WTC11 (cell line): ENCODE results near the gene SMIM10L2A. TPM values are rescaled to one million over a fixed set of nuclear protein-coding genes. Genes with fewer than 3 reads are reported as not detected.

Experiments used
- ATAC-seq: fragments of 200-7000 bp; cut with Tn5 transposase; 2 replicates; pipeline ENCODE4 v1.10.0; 2021; ENCODE audit warnings: mild to moderate bottlenecking, moderate library complexity
- CTCF ChIA-PET: fragments of 300-600 bp; sonication (Branson Sonifier 250); formaldehyde crosslinking; loops from one replicate; lab custom pipeline; 2021; ENCODE audit warnings: antibody characterized with exemption; lab: Charles Lee
- POLR2A ChIA-PET: fragments of 350-600 bp; sonication (Branson Sonifier 250); formaldehyde crosslinking; loops from one replicate; lab custom pipeline; 2021; ENCODE audit warnings: antibody characterized with exemption; lab: Charles Lee
- DNase-seq: peaks from one replicate; pipeline ENCODE4 v3.0.0; 2021; ENCODE audit warnings: low spot score
- H3K27ac Mint-ChIP-seq: 2 replicates; pipeline ENCODE4 v1.8.0; 2021; ENCODE audit warnings: mixed read lengths
- H3K27me3 Mint-ChIP-seq: 2 replicates; pipeline ENCODE4 v1.8.0; 2021; ENCODE audit warnings: low read depth, mild to moderate bottlenecking, moderate library complexity, mixed read lengths
- H3K36me3 Mint-ChIP-seq: 2 replicates; pipeline ENCODE4 v1.8.0; 2021; ENCODE audit warnings: mixed read lengths
- H3K4me1 Mint-ChIP-seq: 2 replicates; pipeline ENCODE4 v1.8.0; 2022; ENCODE audit warnings: mixed read lengths
- H3K4me3 Mint-ChIP-seq: 2 replicates; pipeline ENCODE4 v1.8.0; 2021; ENCODE audit warnings: mild to moderate bottlenecking, moderate library complexity, mixed read lengths
- H3K9me3 Mint-ChIP-seq: 2 replicates; pipeline ENCODE4 v1.8.0; 2021; ENCODE audit warnings: mixed read lengths
- ATF6 ChIP-seq: sonication (generic); formaldehyde crosslinking; IDR thresholded peaks from 2 replicates; pipeline ENCODE4 v1.8.1; 2023; ENCODE audit warnings: mild to moderate bottlenecking, missing genetic modification reagents
- CREB1 ChIP-seq: sonication (generic); formaldehyde crosslinking; IDR thresholded peaks from 2 replicates; pipeline ENCODE4 v1.8.0; 2023; ENCODE audit warnings: mild to moderate bottlenecking, missing genetic modification reagents
- ERG ChIP-seq: fragments of 250-450 bp; sonication (Bioruptor Pico); IDR thresholded peaks from 2 replicates; pipeline ENCODE4 v1.8.0; 2021; ENCODE audit warnings: mild to moderate bottlenecking
- FOXP1 ChIP-seq: sonication (generic); formaldehyde crosslinking; IDR thresholded peaks from 2 replicates; pipeline ENCODE4 v1.8.0; 2022; ENCODE audit warnings: missing genetic modification reagents, mild to moderate bottlenecking, moderate library complexity, borderline replicate concordance
- FOXP4 ChIP-seq: sonication (generic); formaldehyde crosslinking; IDR thresholded peaks from 2 replicates; pipeline ENCODE4 v1.8.0; 2022; ENCODE audit warnings: mild to moderate bottlenecking, missing genetic modification reagents
- GRHL2 ChIP-seq: fragments of 250-450 bp; sonication (Bioruptor Pico); IDR thresholded peaks from 2 replicates; pipeline ENCODE4 v1.8.0; 2022; ENCODE audit warnings: mild to moderate bottlenecking, moderate library complexity; ENCODE audit not compliant: insufficient replicate concordance, severe bottlenecking
- GTF2I ChIP-seq: fragments of 250-450 bp; sonication (Bioruptor Pico); conservative IDR thresholded peaks from 2 replicates; pipeline ENCODE4 v1.4.0; 2021; ENCODE audit warnings: mild to moderate bottlenecking
- IRF2 ChIP-seq: sonication (generic); formaldehyde crosslinking; IDR thresholded peaks from 2 replicates; pipeline ENCODE4 v1.8.0; 2022; ENCODE audit warnings: low read depth, missing genetic modification reagents, borderline replicate concordance
- JAZF1 ChIP-seq: fragments of 250-450 bp; sonication (Bioruptor Pico); IDR thresholded peaks from 2 replicates; pipeline ENCODE4 v1.9.0; 2021; ENCODE audit warnings: moderate library complexity, mild to moderate bottlenecking, inconsistent platforms
- JUN ChIP-seq: sonication (generic); formaldehyde crosslinking; IDR thresholded peaks from 2 replicates; pipeline ENCODE4 v1.8.0; 2023; ENCODE audit warnings: mild to moderate bottlenecking, missing genetic modification reagents
- NR2C2 ChIP-seq: sonication (generic); formaldehyde crosslinking; IDR thresholded peaks from 2 replicates; pipeline ENCODE4 v1.8.0; 2022; ENCODE audit warnings: mild to moderate bottlenecking, missing genetic modification reagents
- OVOL2 ChIP-seq: fragments of 250-450 bp; sonication (Bioruptor Pico); IDR thresholded peaks from 2 replicates; pipeline ENCODE4 v1.9.0; 2021; ENCODE audit warnings: mild to moderate bottlenecking, borderline replicate concordance
- USF1 ChIP-seq: sonication (generic); formaldehyde crosslinking; IDR thresholded peaks from 2 replicates; pipeline ENCODE4 v1.8.0; 2022; ENCODE audit warnings: mild to moderate bottlenecking, missing genetic modification reagents
- ZNF423 ChIP-seq: fragments of 250-450 bp; sonication (Bioruptor Pico); IDR thresholded peaks from 2 replicates; pipeline ENCODE4 v2.1.2; 2022; ENCODE audit warnings: mild to moderate bottlenecking, moderate library complexity
- total RNA-seq: library from RNA; stranded (reverse); gene quantifications from 3 replicates; pipeline ENCODE4 v1.2.3, GENCODE V29; 2021
- TF ChIP-seq, protein P1 (sequence below): sonication (generic); formaldehyde crosslinking; IDR thresholded peaks from 2 replicates; pipeline ENCODE4 v1.8.0; 2023; ENCODE audit warnings: missing genetic modification reagents, mild to moderate bottlenecking, borderline replicate concordance
- TF ChIP-seq, protein P2 (sequence below): fragments of 250-450 bp; sonication (Bioruptor Pico); IDR thresholded peaks from 2 replicates; pipeline ENCODE4 v2.1.2; 2022; ENCODE audit warnings: mild to moderate bottlenecking, moderate library complexity
- TF ChIP-seq, protein P3 (sequence below): fragments of 250-450 bp; sonication (Bioruptor Pico); IDR thresholded peaks from 2 replicates; pipeline ENCODE4 v1.9.0; 2021; ENCODE audit warnings: mild to moderate bottlenecking

The SMIM10L2A gene
- total RNA-seq, 1 experiment from 2014 or later: 4.7 TPM

DNA sequence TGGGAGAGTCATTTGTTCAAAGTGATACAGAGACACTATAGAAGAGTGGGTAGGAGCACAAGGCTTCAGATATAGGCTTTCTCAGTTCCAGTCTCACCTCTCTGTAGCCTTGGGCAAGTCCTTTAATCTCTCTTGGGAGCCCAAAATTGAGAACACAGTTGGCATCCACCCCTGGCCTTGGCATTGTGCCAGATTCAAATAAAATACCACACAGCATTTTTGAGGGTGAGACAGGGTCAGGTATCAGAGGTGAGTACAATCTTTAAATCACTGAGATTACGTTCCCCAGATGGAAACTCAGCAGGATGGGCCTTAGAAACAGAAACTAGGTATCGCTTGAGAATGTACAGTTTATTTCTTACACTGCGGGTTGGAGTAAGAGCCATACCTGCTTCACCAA, 25.2 kb upstream of the SMIM10L2A start:
- H3K4me1 Mint-ChIP-seq: peaks cover 16% of the 10 kb centered on the region
- TF ChIP-seq OVOL2 (CRISPR knock-in tag): no peak
- no peak for TF ChIP-seq GTF2I (CRISPR knock-in tag)
- TF ChIP-seq ATF6: no peak
- no peak for TF ChIP-seq ZNF423
- no peak for TF ChIP-seq ERG (CRISPR knock-in tag)
- no peak for TF ChIP-seq JAZF1 (CRISPR knock-in tag)
- TF ChIP-seq IRF2 (CRISPR knock-in tag): no peak
- TF ChIP-seq, protein P1, sequence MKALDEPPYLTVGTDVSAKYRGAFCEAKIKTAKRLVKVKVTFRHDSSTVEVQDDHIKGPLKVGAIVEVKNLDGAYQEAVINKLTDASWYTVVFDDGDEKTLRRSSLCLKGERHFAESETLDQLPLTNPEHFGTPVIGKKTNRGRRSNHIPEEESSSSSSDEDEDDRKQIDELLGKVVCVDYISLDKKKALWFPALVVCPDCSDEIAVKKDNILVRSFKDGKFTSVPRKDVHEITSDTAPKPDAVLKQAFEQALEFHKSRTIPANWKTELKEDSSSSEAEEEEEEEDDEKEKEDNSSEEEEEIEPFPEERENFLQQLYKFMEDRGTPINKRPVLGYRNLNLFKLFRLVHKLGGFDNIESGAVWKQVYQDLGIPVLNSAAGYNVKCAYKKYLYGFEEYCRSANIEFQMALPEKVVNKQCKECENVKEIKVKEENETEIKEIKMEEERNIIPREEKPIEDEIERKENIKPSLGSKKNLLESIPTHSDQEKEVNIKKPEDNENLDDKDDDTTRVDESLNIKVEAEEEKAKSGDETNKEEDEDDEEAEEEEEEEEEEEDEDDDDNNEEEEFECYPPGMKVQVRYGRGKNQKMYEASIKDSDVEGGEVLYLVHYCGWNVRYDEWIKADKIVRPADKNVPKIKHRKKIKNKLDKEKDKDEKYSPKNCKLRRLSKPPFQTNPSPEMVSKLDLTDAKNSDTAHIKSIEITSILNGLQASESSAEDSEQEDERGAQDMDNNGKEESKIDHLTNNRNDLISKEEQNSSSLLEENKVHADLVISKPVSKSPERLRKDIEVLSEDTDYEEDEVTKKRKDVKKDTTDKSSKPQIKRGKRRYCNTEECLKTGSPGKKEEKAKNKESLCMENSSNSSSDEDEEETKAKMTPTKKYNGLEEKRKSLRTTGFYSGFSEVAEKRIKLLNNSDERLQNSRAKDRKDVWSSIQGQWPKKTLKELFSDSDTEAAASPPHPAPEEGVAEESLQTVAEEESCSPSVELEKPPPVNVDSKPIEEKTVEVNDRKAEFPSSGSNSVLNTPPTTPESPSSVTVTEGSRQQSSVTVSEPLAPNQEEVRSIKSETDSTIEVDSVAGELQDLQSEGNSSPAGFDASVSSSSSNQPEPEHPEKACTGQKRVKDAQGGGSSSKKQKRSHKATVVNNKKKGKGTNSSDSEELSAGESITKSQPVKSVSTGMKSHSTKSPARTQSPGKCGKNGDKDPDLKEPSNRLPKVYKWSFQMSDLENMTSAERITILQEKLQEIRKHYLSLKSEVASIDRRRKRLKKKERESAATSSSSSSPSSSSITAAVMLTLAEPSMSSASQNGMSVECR (CRISPR knock-in tag): no peak
- TF ChIP-seq FOXP4 (CRISPR knock-in tag): no peak
- TF ChIP-seq, all 79 proteins: peak for 0
- no peak for DNase-seq
- Mint-ChIP-seq H3K27ac (no peak overlapping the region), H3K4me3 (no peak overlapping the region), H3K27me3 (no peaks in the 10 kb centered on the region), H3K9me3 (no peaks in the 10 kb centered on the region), H3K36me3 (no peaks in the 10 kb centered on the region)
- ATAC-seq: no peak
- ChIA-PET CTCF (no interaction called here), POLR2A (no interaction called here)

DNA sequence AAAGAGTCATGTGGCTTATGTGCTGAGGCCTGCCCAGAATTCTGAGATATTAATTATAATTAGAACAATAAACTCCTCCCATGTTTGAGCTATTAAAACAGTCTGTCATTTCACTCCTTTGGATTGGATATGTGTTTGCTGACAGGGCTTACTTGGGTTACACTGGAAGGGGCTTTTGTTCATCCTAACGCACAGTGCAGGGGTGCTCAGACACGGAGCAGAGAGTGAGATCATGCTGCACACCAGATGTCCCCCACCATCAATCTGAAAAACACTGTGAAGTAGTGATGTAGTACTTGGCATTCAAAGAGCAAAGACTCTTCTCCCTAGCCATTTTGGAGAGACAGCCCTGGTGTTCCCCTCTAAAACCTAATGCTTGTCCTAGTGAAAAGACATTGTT, 24.1 kb upstream of the SMIM10L2A start:
- no peak overlapping the region for H3K27ac Mint-ChIP-seq
- no peaks in the 10 kb centered on the region for H3K9me3 Mint-ChIP-seq
- no peak overlapping the region for H3K4me3 Mint-ChIP-seq
- peaks cover 16% of the 10 kb centered on the region for H3K4me1 Mint-ChIP-seq
- ATAC-seq: no peak
- no peaks in the 10 kb centered on the region for H3K36me3 Mint-ChIP-seq
- no peaks in the 10 kb centered on the region for H3K27me3 Mint-ChIP-seq
- POLR2A ChIA-PET: no interaction called here
- CTCF ChIA-PET: no interaction called here
- no peak for DNase-seq
- no peak for TF ChIP-seq CREB1 (CRISPR knock-in tag)
- TF ChIP-seq, protein P2, sequence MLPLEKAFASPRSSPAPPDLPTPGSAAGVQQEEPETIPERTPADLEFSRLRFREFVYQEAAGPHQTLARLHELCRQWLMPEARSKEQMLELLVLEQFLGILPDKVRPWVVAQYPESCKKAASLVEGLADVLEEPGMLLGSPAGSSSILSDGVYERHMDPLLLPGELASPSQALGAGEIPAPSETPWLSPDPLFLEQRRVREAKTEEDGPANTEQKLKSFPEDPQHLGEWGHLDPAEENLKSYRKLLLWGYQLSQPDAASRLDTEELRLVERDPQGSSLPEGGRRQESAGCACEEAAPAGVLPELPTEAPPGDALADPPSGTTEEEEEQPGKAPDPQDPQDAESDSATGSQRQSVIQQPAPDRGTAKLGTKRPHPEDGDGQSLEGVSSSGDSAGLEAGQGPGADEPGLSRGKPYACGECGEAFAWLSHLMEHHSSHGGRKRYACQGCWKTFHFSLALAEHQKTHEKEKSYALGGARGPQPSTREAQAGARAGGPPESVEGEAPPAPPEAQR (CRISPR knock-in tag): no peak
- TF ChIP-seq GRHL2 (CRISPR knock-in tag): no peak
- TF ChIP-seq FOXP1 (CRISPR knock-in tag): no peak
- TF ChIP-seq, protein P1 (CRISPR knock-in tag): no peak
- no peak for TF ChIP-seq JUN (CRISPR knock-in tag)
- TF ChIP-seq, protein P3, sequence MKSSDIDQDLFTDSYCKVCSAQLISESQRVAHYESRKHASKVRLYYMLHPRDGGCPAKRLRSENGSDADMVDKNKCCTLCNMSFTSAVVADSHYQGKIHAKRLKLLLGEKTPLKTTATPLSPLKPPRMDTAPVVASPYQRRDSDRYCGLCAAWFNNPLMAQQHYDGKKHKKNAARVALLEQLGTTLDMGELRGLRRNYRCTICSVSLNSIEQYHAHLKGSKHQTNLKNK (CRISPR knock-in tag): no peak
- TF ChIP-seq USF1: no peak
- no peak for TF ChIP-seq NR2C2
